A549 (cell line): Measurements from ENCODE around the gene PROCR. TPM values are rescaled to one million over a fixed set of nuclear protein-coding genes. Genes with fewer than 3 reads are reported as not detected.

Source experiments
- ATAC-seq, 2 experiments: fragments of 200-7000 bp in 1 of 2; fragments of >200 bp in 1 of 2; cut with Nextera tagmentation in 1 of 2; cut with Tn5 transposase in 1 of 2; 3 replicates each; pipeline versions ENCODE4 v1.8.0 to v1.9.1; 2018 to 2020; ENCODE audit warnings: mild to moderate bottlenecking in 1 of 2, moderate library complexity in 1 of 2
- CTCF ChIA-PET: fragments of 300-600 bp; sonication (Branson Sonifier 250); formaldehyde crosslinking; extraction: SDS; loops from one replicate; lab custom pipeline; 2021; ENCODE audit warnings: antibody characterized with exemption, inconsistent platforms; lab: Yijun Ruan, JAX
- POLR2A ChIA-PET: fragments of 350-600 bp; formaldehyde crosslinking; extraction: SDS; loops from one replicate; lab custom pipeline; 2021; ENCODE audit warnings: antibody characterized with exemption, inconsistent platforms; lab: Yijun Ruan, JAX
- DNase-seq, 2 experiments: peaks; one replicate each; pipeline versions ENCODE4 v3.0.0 to v3.0.0-alpha.2; 2011 to 2016; ENCODE audit warnings: low read depth in 1 of 2, low spot score in 1 of 2
- FAIRE-seq: peaks from 2 replicates; lab custom pipeline; 2011; peaks lifted over from hg19 to GRCh38; lab: Jason Lieb, UNC
- H3K27ac ChIP-seq, 2 experiments: fragments of >200 bp; sonication (Bioruptor Twin); formaldehyde crosslinking; 3 replicates each; pipeline ENCODE4 v1.5.1; 2016 to 2017
- H3K4me1 ChIP-seq: fragments of >200 bp; sonication (Bioruptor Twin); formaldehyde crosslinking; 3 replicates; pipeline ENCODE4 v1.6.1; 2016
- H3K4me2 ChIP-seq: fragments of >200 bp; sonication (Bioruptor Twin); formaldehyde crosslinking; 3 replicates; pipeline ENCODE4 v1.6.1; 2016
- H3K4me3 ChIP-seq: fragments of >200 bp; sonication (Bioruptor Twin); formaldehyde crosslinking; 3 replicates; pipeline ENCODE4 v1.5.1; 2016
- H3K9me3 ChIP-seq: fragments of >200 bp; sonication (Bioruptor Twin); formaldehyde crosslinking; 3 replicates; pipeline ENCODE4 v1.6.1; 2016
- BCL3 ChIP-seq: fragments of >200 bp; sonication (Bioruptor Twin); formaldehyde crosslinking; IDR thresholded peaks from 3 replicates; pipeline ENCODE4 v1.6.1; 2016
- BHLHE40 ChIP-seq: IDR thresholded peaks from 2 replicates; pipeline ENCODE4 v1.6.1; 2012; ENCODE audit warnings: low read depth, low read length, inconsistent platforms
- CEBPB ChIP-seq, 2 experiments: fragments of >200 bp in 1 of 2; sonication (Bioruptor Twin) in 1 of 2; formaldehyde crosslinking in 1 of 2; IDR thresholded peaks; 2 replicates each; pipeline ENCODE4 v1.6.1; 2012 to 2016
- CTCF ChIP-seq: fragments of >200 bp; sonication (Bioruptor Twin); formaldehyde crosslinking; IDR thresholded peaks from 3 replicates; pipeline ENCODE4 v1.5.1; 2016
- E2F6 ChIP-seq: IDR thresholded peaks from 2 replicates; pipeline ENCODE4 v1.6.1; 2012; ENCODE audit warnings: low read depth, borderline replicate concordance
- EHMT2 ChIP-seq: fragments of 200-600 bp; sonication (generic); IDR thresholded peaks from 2 replicates; pipeline ENCODE4 v1.6.1; 2016; ENCODE audit warnings: antibody characterized with exemption, low read depth, mild to moderate bottlenecking, moderate library complexity
- FOSL2 ChIP-seq, 2 experiments: fragments of 450-650 bp in 1 of 2; fragments of >200 bp in 1 of 2; sonication (Bioruptor Twin) in 1 of 2; formaldehyde crosslinking; IDR thresholded peaks; 2 replicates each; pipeline versions ENCODE4 v1.5.0 to v1.6.1; 2016 to 2020; ENCODE audit warnings: mild to moderate bottlenecking in 1 of 2, moderate library complexity in 1 of 2
- GATA3 ChIP-seq: IDR thresholded peaks from 2 replicates; pipeline ENCODE4 v1.6.1; 2012; ENCODE audit warnings: borderline replicate concordance
- HOXB13 ChIP-seq: fragments of 250-450 bp; sonication (Bioruptor Pico); IDR thresholded peaks from 2 replicates; pipeline ENCODE4 v1.5.0; 2020; ENCODE audit warnings: low read depth, mild to moderate bottlenecking, moderate library complexity
- HOXB5 ChIP-seq: fragments of 250-450 bp; sonication (Bioruptor Pico); IDR thresholded peaks from 2 replicates; pipeline ENCODE4 v1.5.0; 2020; ENCODE audit warnings: mild to moderate bottlenecking, moderate library complexity
- JUN ChIP-seq, 2 experiments: fragments of >200 bp; sonication (Bioruptor Twin); formaldehyde crosslinking; IDR thresholded peaks; 2 replicates in 1 of 2; 3 replicates in 1 of 2; pipeline ENCODE4 v1.6.1; 2016 to 2017
- JUNB ChIP-seq: fragments of >200 bp; sonication (Bioruptor Twin); formaldehyde crosslinking; IDR thresholded peaks from 2 replicates; pipeline ENCODE4 v1.6.1; 2016
- MAFK ChIP-seq: fragments of 450-650 bp; IDR thresholded peaks from 2 replicates; pipeline ENCODE4 v1.6.1; 2014; ENCODE audit not compliant: partially characterized antibody
- MAX ChIP-seq: IDR thresholded peaks from 2 replicates; pipeline ENCODE4 v1.6.1; 2012
- MYC ChIP-seq: IDR thresholded peaks from 2 replicates; pipeline ENCODE4 v1.6.1; 2012; ENCODE audit warnings: mild to moderate bottlenecking, inconsistent platforms, low read length, improper control_type of control experiment, borderline replicate concordance
- PBX3 ChIP-seq: IDR thresholded peaks from 2 replicates; pipeline ENCODE4 v1.6.1; 2012
- RAD21 ChIP-seq, 2 experiments: fragments of >200 bp in 1 of 2; sonication (Bioruptor Twin) in 1 of 2; formaldehyde crosslinking in 1 of 2; IDR thresholded peaks in 1 of 2; conservative IDR thresholded peaks in 1 of 2; 2 replicates in 1 of 2; 3 replicates in 1 of 2; pipeline ENCODE4 v1.6.1; 2012 to 2018; ENCODE audit warnings: inconsistent platforms in 1 of 2
- REST ChIP-seq: fragments of 200-600 bp; sonication (generic); IDR thresholded peaks from 2 replicates; pipeline ENCODE4 v1.6.1; 2016; ENCODE audit warnings: antibody characterized with exemption, mild to moderate bottlenecking, moderate library complexity
- SMC3 ChIP-seq: fragments of >200 bp; sonication (Bioruptor Twin); formaldehyde crosslinking; IDR thresholded peaks from 3 replicates; pipeline ENCODE4 v1.6.1; 2018; ENCODE audit warnings: inconsistent platforms
- ZNF302 ChIP-seq: fragments of 250-450 bp; sonication (Bioruptor Pico); IDR thresholded peaks from 2 replicates; pipeline ENCODE4 v1.9.0; 2021; ENCODE audit warnings: inconsistent platforms, mild to moderate bottlenecking, moderate library complexity
- ZSCAN20 ChIP-seq: fragments of 250-450 bp; sonication (Bioruptor Pico); IDR thresholded peaks from 2 replicates; pipeline ENCODE4 v1.8.0; 2022; ENCODE audit warnings: mild to moderate bottlenecking, moderate library complexity
- WGBS: methylation state at CpG from one replicate; pipeline ENCODE4 v1.1.6; 2017; ENCODE audit errors: missing lambda C conversion rate; 5-methylcytosine and 5-hydroxymethylcytosine counted together
- polyA plus RNA-seq, 4 experiments: library from polyadenylated mRNA; depleted of rRNA in 3 of 4; stranded (reverse); fragments of >200 nt; fragmentation: RNase III in 1 of 4; extraction: RNeasy Plus Mini Kit Qiagen cat#74134 plus additional on column Dnase treatment in 1 of 4; gene quantifications; 2 replicates in 3 of 4; 3 replicates in 1 of 4; pipeline ENCODE4 v1.2.3, GENCODE V29; 2011 to 2017

The PROCR gene
- polyA plus RNA-seq, 2 of the 4 experiments (the other 2 are of a cell fraction) = 123 to 134 TPM

- peaks cover 29% of the 10 kb centered on the region for H3K4me1 ChIP-seq
- CTCF ChIA-PET = interaction anchor here (0.6 to 6.7 kb wide), 50 partner anchors 9 to 579 kb away, joined by 3 to 111 read pairs (median 5); partner anchors contain the start of genes EDEM2 and TRPC4AP
- H3K27ac ChIP-seq = peak overlapping the region; percentile 75 to 91
- FAIRE-seq (peak; percentile 80), DNase-seq (peak; percentile 53 to 91), ATAC-seq (peak; percentile 95 to 96)
- POLR2A ChIA-PET = interaction anchor here (0.6 to 1.0 kb wide), 3 partner anchors 55 to 116 kb away, joined by 3 read pairs; no protein-coding TSS in a partner anchor
- 8% methylated on average over 8 of the region's 8 CpGs for WGBS
- H3K4me3 ChIP-seq = no peak overlapping the region
- H3K9me3 ChIP-seq = 0 out of 3 replicates have a peak, but pooled peaks cover under 1% of the 10 kb centered on the region
- peak overlapping the region; percentile 74 for H3K4me2 ChIP-seq
- peak; percentile 91 for TF ChIP-seq CTCF
- peak; percentile 13; the same call in 1 of the 2 replicates for TF ChIP-seq GATA3
- peak; percentile 93 to 98 for TF ChIP-seq RAD21 (conservative IDR thresholded peaks at IDR 0.05 in 1 of 2, IDR thresholded peaks at IDR 0.05 in 1 of 2)
- no peak for TF ChIP-seq EHMT2
- TF ChIP-seq SMC3 = peak; percentile 92
Measured at GRCh38 chr20:35207950-35208611, 36.2 kb downstream of the PROCR start.

- FAIRE-seq = peak; percentile 61
- Histone ChIP-seq H3K9me3 (no peaks in the 10 kb centered on the region), H3K4me2 (peak overlapping the region; percentile 54), H3K27ac (peak overlapping the region; percentile 76 to 91), H3K4me3 (no peak overlapping the region), H3K4me1 (peaks cover 63% of the 10 kb centered on the region)
- WGBS = 38% methylated on average over 12 of the region's 12 CpGs
- peak; percentile 88 to 93 for ATAC-seq
- POLR2A ChIA-PET = interaction anchor here (0.7 to 1.3 kb wide), 2 partner anchors 11 to 12 kb away, joined by 3 to 6 read pairs; partner anchors contain the start of gene MMP24
- peak; percentile 74 to 88 for DNase-seq
- CTCF ChIA-PET = interaction anchor here (0.6 to 5.3 kb wide), 10 partner anchors 12 to 126 kb away, joined by 3 to 21 read pairs (median 6); partner anchors contain the start of gene EDEM2
- TF ChIP-seq MYC (no peak), GATA3 (peak; percentile 91), HOXB5 (CRISPR knock-in tag) (peak; percentile 70; the same call in 1 of the 2 replicates), ZSCAN20 (no peak), BCL3 (0 out of 3 replicates have a peak, but pooled peaks have one; percentile 53), E2F6 (peak; percentile 60; the same call in 1 of the 2 replicates), JUNB (peak; percentile 77; the same call in 1 of the 2 replicates), JUN (IDR thresholded peaks at IDR 0.05) (peak; percentile 73 to 81; a peak in 4 of 5 replicates), BHLHE40 (no peak), MAFK (no peak), CEBPB (IDR thresholded peaks at IDR 0.05) (peak; percentile 60 to 82), FOSL2 (IDR thresholded peaks at IDR 0.05) (no peak; the same call in 1 of the 2 replicates), FOSL2 (CRISPR knock-in tag; IDR thresholded peaks at IDR 0.05) (peak; percentile 72), MAX (peak; percentile 69), ZNF302 (CRISPR knock-in tag) (no peak), HOXB13 (peak; percentile 81; the same call in 1 of the 2 replicates), REST (no peak), SMC3 (0 out of 3 replicates have a peak, but pooled peaks have one; percentile 5), PBX3 (no peak)
Measured at GRCh38 chr20:35215066-35215956, 43.4 kb downstream of the PROCR start.
